NCI-H82 treated with DMSO at 0.1 percent for 48 hours (cell line): ENCODE data around the gene LOXL1.

Source experiments
- DNase-seq: peaks from one replicate; lab custom pipeline; 2025; ENCODE audit not compliant: unreplicated experiment; lab: John Stamatoyannopoulos, UW

Gene LOXL1

GRCh38 chr15:73899197-73900094 lies 26.8 kb upstream of the LOXL1 start:
- DNase-seq, result no peak

- no peak for DNase-seq
Measured at GRCh38 chr15:73900095-73900712, 26.1 kb upstream of the LOXL1 start.

GRCh38 chr15:73901126-73901810 lies 25.0 kb upstream of the LOXL1 start:
- DNase-seq, result no peak

GRCh38 chr15:73902121-73903020 lies 23.9 kb upstream of the LOXL1 start:
- no peak for DNase-seq

GRCh38 chr15:73904026-73904815 lies 22.0 kb upstream of the LOXL1 start:
- no peak for DNase-seq

- no peak for DNase-seq
Measured at GRCh38 chr15:73905225-73905827, 20.9 kb upstream of the LOXL1 start.

GRCh38 chr15:73906346-73907034 lies 19.8 kb upstream of the LOXL1 start:
- DNase-seq, result no peak

- no peak for DNase-seq
Measured at GRCh38 chr15:73907035-73907408, 19.2 kb upstream of the LOXL1 start.

GRCh38 chr15:73908030-73908821 lies 18.0 kb upstream of the LOXL1 start:
- peak; percentile 26 for DNase-seq

- no peak for DNase-seq
Measured at GRCh38 chr15:73908822-73909122, 17.5 kb upstream of the LOXL1 start.

GRCh38 chr15:73909651-73910050 lies 16.6 kb upstream of the LOXL1 start:
- no peak for DNase-seq

GRCh38 chr15:73910522-73911303 lies 15.5 kb upstream of the LOXL1 start:
- no peak for DNase-seq

GRCh38 chr15:73912030-73912596 lies 14.1 kb upstream of the LOXL1 start:
- no peak for DNase-seq

- no peak for DNase-seq
Measured at GRCh38 chr15:73914145-73914544, 12.1 kb upstream of the LOXL1 start.

GRCh38 chr15:73915082-73915481 lies 11.2 kb upstream of the LOXL1 start:
- DNase-seq, result no peak

- no peak for DNase-seq
Measured at GRCh38 chr15:73918784-73919183, 7.5 kb upstream of the LOXL1 start.

- DNase-seq, result no peak
Measured at GRCh38 chr15:73919706-73920105, 6.6 kb upstream of the LOXL1 start.
